T-helper 2 cell treated with Interferon-gamma antibody and Interleukin-4, amounts not matched to agents 5 μg/mL and 100 μg/mL, for 36 hours (primary cell): ENCODE data around the gene AP2B1.

Experiments
- DNase-seq: peaks from one replicate; pipeline ENCODE4 v3.0.0; 2021; ENCODE audit warnings: low spot score
- H3K27ac Mint-ChIP-seq: one replicate; pipeline ENCODE4 v1.8.0; 2021; ENCODE audit warnings: mild to moderate bottlenecking, mixed read lengths
- H3K27me3 Mint-ChIP-seq: one replicate; pipeline ENCODE4 v1.8.0; 2021; ENCODE audit warnings: low read depth, mixed read lengths
- H3K36me3 Mint-ChIP-seq: one replicate; pipeline ENCODE4 v1.8.0; 2021; ENCODE audit warnings: low read depth, mixed read lengths
- H3K4me1 Mint-ChIP-seq: one replicate; pipeline ENCODE4 v1.8.0; 2021; ENCODE audit warnings: low read depth, mixed read lengths
- H3K4me3 Mint-ChIP-seq: one replicate; pipeline ENCODE4 v1.8.0; 2022; ENCODE audit warnings: mild to moderate bottlenecking, moderate library complexity, mixed read lengths
- H3K9me3 Mint-ChIP-seq: one replicate; pipeline ENCODE4 v1.8.0; 2021; ENCODE audit warnings: mixed read lengths

Gene AP2B1

GRCh38 chr17:35726127-35726952 is 139.2 kb downstream of the AP2B1 start:
- Mint-ChIP-seq H3K4me3 (no peak overlapping the region), H3K36me3 (peaks cover 40% of the 10 kb centered on the region), H3K27ac (no peak overlapping the region), H3K4me1 (peaks cover 9% of the 10 kb centered on the region), H3K9me3 (no peaks in the 10 kb centered on the region), H3K27me3 (peaks cover 9% of the 10 kb centered on the region)
- no peak for DNase-seq

DNA sequence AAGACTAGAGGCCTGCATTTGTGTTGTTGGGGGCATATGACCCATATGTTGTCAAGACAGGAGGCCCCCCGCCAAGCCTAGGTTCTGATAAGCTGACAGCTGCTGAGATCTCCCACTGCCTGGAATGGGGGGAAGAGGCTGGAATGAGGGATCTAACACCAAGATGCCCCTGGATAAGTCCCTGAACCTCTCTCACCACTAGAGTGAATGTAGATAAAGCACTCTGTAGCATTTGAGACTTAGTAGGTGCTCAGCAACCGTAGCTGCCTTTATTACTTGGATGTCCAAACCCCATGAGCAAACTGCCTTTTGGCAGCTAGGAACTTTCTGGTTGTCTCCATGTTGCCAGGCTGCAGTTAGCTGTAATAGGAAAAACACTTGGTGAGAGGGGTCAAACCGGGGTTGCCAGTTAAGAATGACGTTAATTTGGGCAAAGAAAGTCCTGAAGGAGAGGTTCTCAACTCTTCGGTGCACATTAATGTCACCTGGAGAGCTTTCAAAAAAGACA is 139.9 kb downstream of the AP2B1 start:
- no peak for DNase-seq
- H3K9me3 Mint-ChIP-seq = no peaks in the 10 kb centered on the region
- peaks cover 10% of the 10 kb centered on the region for H3K27me3 Mint-ChIP-seq
- no peak overlapping the region for H3K27ac Mint-ChIP-seq
- no peak overlapping the region for H3K4me3 Mint-ChIP-seq
- H3K4me1 Mint-ChIP-seq = peaks cover 9% of the 10 kb centered on the region
- H3K36me3 Mint-ChIP-seq = peaks cover 40% of the 10 kb centered on the region

GRCh38 chr17:35727635-35728034 is 140.5 kb downstream of the AP2B1 start:
- H3K36me3 Mint-ChIP-seq = peaks cover 38% of the 10 kb centered on the region

DNA sequence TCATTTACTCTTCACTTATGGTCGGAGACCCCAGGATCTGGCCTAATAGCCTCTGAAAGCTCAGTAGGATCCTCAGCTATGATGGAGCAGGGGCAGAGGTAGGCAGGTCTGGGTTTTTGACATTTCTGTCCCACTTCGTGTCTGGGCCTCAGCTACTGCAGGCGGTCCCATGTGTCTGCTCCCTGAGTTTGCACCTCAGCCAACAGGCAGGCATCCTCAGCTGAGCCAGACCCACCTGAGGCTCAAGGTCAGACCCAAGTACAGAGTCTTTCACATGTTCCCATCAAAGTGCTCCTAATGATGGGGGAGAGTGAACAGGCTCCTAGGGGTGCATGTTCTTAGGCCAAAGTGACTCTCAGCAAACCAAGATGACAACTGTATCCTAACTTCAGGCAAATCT is 141.4 kb downstream of the AP2B1 start:
- Mint-ChIP-seq H3K4me1 (peaks cover 9% of the 10 kb centered on the region), H3K4me3 (no peak overlapping the region), H3K27me3 (peaks cover 19% of the 10 kb centered on the region), H3K27ac (no peak overlapping the region), H3K9me3 (no peaks in the 10 kb centered on the region), H3K36me3 (peaks cover 36% of the 10 kb centered on the region)
- no peak for DNase-seq

More at GRCh38 chr17:35727635-35728034, 140.5 kb downstream of the AP2B1 start:
- Mint-ChIP-seq H3K27ac (no peak overlapping the region), H3K9me3 (no peaks in the 10 kb centered on the region), H3K4me3 (no peak overlapping the region), H3K4me1 (peaks cover 9% of the 10 kb centered on the region), H3K27me3 (peaks cover 15% of the 10 kb centered on the region)
- no peak for DNase-seq

DNA sequence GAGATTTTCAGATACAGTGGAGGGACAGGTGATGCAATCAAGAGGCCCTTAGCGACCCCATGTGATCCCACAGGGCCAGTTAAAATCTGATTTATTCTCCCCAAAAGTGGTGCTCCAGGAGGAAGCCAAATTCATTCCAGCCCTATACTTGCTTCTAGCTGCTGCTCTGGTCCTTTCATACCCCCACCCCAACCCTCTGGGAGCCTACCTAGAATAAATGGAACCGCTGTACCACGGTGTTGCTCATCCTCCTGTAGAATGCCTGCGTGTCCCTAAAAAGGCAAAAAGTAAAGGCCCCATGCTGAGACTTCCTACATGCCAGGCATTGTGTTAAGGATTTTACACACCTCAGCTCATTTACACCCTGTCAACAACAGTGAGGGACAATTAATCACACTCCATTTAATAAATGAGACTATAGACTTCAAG is 142.3 kb downstream of the AP2B1 start:
- H3K9me3 Mint-ChIP-seq = no peaks in the 10 kb centered on the region
- peaks cover 19% of the 10 kb centered on the region for H3K27me3 Mint-ChIP-seq
- no peak overlapping the region for H3K27ac Mint-ChIP-seq
- DNase-seq = no peak
- H3K4me3 Mint-ChIP-seq = no peak overlapping the region
- peaks cover 9% of the 10 kb centered on the region for H3K4me1 Mint-ChIP-seq
- peaks cover 28% of the 10 kb centered on the region for H3K36me3 Mint-ChIP-seq

- Mint-ChIP-seq H3K4me3 (peak overlapping the region; percentile 62), H3K36me3 (peaks cover 17% of the 10 kb centered on the region), H3K9me3 (no peaks in the 10 kb centered on the region), H3K4me1 (peaks cover 9% of the 10 kb centered on the region), H3K27ac (no peak overlapping the region), H3K27me3 (peaks cover 19% of the 10 kb centered on the region)
- no peak for DNase-seq
These were observed 143.4 kb downstream of the AP2B1 start for GRCh38 chr17:35730400-35731005.

DNA sequence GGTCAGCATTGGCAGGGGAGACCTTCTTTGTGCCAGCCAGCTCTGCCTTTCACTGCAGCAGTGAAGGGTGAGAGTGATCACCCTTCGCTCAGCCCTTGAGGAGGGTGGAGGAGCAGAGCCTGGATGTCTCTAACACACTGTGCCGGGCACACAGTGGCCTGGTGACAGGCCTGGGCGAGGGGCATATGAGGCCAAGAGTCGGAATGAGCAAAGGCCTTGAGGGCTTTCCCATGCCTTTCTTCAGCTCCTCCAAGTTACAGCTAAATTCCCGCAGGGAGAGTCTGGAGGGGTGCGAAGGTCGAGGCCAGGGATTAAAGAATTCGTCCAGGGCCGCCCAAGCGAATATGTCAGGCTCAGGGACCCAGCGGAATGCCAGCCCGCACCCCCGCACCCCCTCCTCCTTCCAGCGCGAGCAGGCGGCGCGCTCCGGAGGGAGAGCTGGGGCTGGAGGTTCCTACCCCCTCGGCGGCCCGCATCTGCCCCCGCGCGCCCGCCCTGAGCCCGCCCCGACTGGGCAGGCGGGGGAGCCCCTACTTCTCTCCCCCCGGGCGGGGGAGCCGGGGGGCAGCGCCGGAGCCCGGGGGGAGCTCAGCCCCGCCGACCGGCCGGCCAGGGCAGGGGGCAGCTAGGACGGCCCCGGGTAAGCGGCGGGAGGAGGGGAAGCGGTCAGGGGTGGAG is 144.3 kb downstream of the AP2B1 start, which contains the start of gene RASL10B:
Gene RASL10B (plus strand): TSS at position 401 of the 678 bp plus-strand sequence. CDS start 3,546 bp downstream, outside the sequence.
- peaks cover 11% of the 10 kb centered on the region for H3K36me3 Mint-ChIP-seq
- H3K27ac Mint-ChIP-seq = no peak within 1 kb of the TSS
- H3K4me1 Mint-ChIP-seq = peaks cover 9% of the 10 kb centered on the region
- H3K4me3 Mint-ChIP-seq = peak within 1 kb of the TSS; percentile 62
- DNase-seq = peak; percentile 38
- peaks cover 19% of the 10 kb centered on the region for H3K27me3 Mint-ChIP-seq
- H3K9me3 Mint-ChIP-seq = no peaks in the 10 kb centered on the region

DNA sequence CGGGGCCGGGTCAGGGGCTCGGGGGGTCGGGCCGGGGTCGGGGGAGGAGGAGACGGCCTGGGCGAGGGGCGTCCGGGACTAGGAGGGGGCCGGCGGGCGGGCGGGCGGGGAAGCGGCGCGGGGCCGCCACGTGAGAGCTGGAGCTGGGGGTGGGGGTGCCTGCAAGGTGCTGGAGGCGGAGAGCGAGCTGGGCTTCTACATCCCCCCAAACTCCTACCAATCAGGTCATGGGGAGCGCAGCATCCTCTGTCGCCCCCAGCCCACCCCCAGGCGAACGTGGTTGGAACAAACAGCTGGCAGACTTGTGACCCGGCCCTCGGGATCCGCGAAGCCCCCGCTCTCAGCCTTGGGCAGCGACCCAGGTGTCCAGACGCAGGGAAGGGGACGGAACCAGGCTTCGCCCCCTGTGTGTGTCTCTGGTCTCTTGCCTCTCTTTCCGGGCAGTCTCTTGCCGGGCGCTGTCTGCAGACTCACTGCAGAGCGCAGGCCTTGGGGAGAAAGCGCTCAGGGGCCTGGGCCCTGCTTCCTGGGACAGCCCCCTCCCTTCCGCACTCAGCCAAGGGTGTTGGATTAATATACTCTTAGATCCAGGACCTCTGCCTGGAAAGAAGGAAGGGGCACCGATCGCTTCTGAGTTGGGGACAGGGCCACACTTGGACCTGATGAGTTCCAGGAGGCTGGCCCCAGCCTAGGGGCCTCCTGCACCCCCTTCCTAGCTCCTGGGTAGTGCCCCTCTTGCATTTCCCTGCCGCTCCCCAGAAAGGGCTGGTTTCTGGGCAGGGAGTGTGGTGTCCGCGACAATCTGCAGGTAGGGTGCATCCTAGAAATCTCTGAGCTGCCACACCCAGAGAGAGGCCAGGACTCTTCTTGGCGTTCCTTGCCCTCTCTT is 145.0 kb downstream of the AP2B1 start:
- Mint-ChIP-seq H3K4me1 (peaks cover 9% of the 10 kb centered on the region), H3K9me3 (no peaks in the 10 kb centered on the region), H3K27me3 (peaks cover 19% of the 10 kb centered on the region), H3K4me3 (peak overlapping the region; percentile 62), H3K36me3 (peaks cover 11% of the 10 kb centered on the region), H3K27ac (no peak overlapping the region)
- no peak for DNase-seq

DNA sequence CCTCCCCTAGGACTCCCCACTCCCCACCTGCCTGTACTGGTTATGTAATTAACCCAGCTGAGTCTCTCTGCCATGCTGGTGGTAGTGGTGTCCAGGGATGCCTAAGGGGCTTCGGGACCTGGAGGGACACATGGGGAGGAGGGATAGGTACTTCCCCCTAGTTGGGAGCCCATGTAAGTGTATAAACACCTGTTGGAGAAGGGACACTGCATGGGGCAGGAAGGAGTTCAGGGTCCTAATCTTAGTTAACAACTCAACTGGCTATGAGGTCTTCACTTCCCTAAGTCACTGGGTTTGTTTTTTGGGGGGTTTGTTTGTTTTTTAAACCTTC is 145.6 kb downstream of the AP2B1 start:
- Mint-ChIP-seq H3K27me3 (peaks cover 19% of the 10 kb centered on the region), H3K9me3 (no peaks in the 10 kb centered on the region), H3K27ac (no peak overlapping the region), H3K36me3 (peaks cover 9% of the 10 kb centered on the region), H3K4me1 (peaks cover 9% of the 10 kb centered on the region), H3K4me3 (no peak overlapping the region)
- no peak for DNase-seq

DNA sequence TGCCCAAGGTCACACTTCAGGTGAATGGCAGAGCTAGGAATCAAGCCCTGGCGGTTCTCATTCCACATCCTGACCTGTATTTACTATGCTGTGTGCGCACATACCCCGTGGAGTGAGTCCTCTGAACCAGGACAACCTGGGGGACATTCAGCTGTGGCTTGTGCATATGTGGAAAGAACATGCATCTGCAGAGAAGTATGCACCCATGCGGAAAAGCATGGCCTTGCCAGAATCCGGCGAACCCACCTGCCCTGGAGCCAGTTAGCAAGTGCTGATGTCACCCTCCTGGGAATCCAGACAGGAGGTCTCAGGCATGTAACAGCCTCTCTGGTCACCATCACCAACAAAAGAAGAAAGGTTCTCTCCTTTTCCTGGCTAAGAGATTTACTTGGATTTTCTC is 146.2 kb downstream of the AP2B1 start:
- Mint-ChIP-seq H3K36me3 (peaks cover 9% of the 10 kb centered on the region), H3K27me3 (peaks cover 21% of the 10 kb centered on the region), H3K4me3 (no peak overlapping the region), H3K27ac (no peak overlapping the region), H3K9me3 (no peaks in the 10 kb centered on the region), H3K4me1 (peaks cover 9% of the 10 kb centered on the region)
- DNase-seq = no peak

DNA sequence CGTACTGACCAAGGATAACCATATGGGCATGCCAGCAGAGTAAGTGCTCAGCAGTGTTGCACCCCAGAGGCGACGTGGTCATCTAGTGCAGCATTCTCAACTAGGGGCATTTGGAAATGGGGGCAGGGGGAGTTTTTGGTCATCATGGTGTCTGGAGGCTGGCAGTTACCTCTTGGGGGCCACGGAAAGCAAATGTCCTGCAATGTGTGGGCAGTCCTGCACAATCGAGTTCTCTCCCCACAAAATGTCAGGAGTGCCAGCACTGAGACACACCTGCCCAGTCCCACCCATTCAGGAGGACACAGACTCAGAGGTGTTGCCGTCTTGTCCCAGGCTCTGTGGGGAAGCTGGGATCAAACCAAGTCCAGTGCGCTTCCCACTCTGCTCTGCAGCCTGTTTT is 147.3 kb downstream of the AP2B1 start:
- Mint-ChIP-seq H3K27ac (no peak overlapping the region), H3K9me3 (no peaks in the 10 kb centered on the region), H3K36me3 (peaks cover 7% of the 10 kb centered on the region), H3K4me3 (no peak overlapping the region), H3K4me1 (peaks cover 9% of the 10 kb centered on the region), H3K27me3 (peaks cover 28% of the 10 kb centered on the region)
- DNase-seq = no peak

GRCh38 chr17:35735036-35735805 is 148.1 kb downstream of the AP2B1 start:
- Mint-ChIP-seq H3K27me3 (peaks cover 35% of the 10 kb centered on the region), H3K4me1 (peaks cover 9% of the 10 kb centered on the region), H3K9me3 (no peaks in the 10 kb centered on the region), H3K4me3 (no peak overlapping the region), H3K27ac (no peak overlapping the region), H3K36me3 (peaks cover 7% of the 10 kb centered on the region)
- DNase-seq = no peak

GRCh38 chr17:35736236-35736635 is 149.1 kb downstream of the AP2B1 start:
- Mint-ChIP-seq H3K27ac (no peak overlapping the region), H3K4me1 (no peaks in the 10 kb centered on the region), H3K9me3 (no peaks in the 10 kb centered on the region), H3K4me3 (no peak overlapping the region), H3K36me3 (no peaks in the 10 kb centered on the region), H3K27me3 (peaks cover 35% of the 10 kb centered on the region)
- no peak for DNase-seq
